HG03064 (cell line): Measurements from ENCODE around the gene AMPD1.

Experiments used
- ATAC-seq: cut with Tn5 transposase; IDR thresholded peaks from one replicate; pipeline ENCODE4 v1.9.1; 2021; ENCODE audit warnings: low read depth; ENCODE audit not compliant: unreplicated experiment

Gene AMPD1

GRCh38 chr1:114701931-114702330 is 6.6 kb upstream of the AMPD1 start:
- ATAC-seq, result no peak

DNA sequence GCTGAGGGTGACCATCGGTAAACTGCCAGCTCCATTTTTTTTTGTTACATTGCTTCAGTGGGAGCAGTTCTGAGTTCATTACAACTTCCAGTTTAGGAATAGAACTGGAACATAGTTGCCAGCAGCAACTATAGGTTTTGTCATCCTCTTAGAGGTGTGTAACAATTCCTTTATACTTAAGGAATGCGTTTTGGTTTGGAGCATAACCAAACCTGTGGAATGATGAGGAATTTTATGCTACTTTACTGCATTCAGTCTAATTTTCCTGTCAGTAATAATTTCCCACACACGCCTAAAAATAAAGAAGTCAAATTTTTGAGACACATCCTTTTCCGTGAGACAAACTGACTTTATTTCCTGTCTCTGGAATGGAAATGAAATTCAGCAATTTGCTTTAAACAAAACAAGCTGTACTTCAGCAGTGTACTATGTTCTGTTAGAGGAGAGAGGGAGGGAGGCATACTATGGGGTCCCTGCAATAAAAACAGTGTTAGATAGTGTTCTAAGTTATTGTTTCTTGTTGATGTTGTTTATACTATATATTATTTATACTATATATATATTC is 4.8 kb upstream of the AMPD1 start:
- no peak for ATAC-seq

DNA sequence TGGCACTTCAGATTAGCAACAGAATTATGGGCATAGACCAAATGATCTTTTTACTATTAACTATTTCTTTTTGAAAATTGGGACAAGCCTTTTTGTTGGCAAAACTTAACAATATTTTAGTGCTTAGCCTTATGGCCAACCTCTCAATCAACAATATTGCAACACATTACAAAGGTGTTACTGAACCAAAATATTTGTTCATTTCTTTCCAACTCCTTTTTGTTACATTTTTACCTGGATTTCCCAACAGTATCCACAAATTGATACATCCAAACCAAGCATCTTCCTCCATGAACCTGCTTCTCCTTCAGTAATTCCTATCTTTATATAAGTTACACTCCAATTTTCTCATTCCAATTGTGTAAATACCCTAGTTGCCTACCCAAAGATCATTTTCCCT is 1.5 kb upstream of the AMPD1 start:
- no peak for ATAC-seq

GRCh38 chr1:114694540-114695310 is 621 bp downstream of the AMPD1 start:
- no peak for ATAC-seq

- ATAC-seq, result no peak
Measured at GRCh38 chr1:114692947-114693346, 2.4 kb downstream of the AMPD1 start.

DNA sequence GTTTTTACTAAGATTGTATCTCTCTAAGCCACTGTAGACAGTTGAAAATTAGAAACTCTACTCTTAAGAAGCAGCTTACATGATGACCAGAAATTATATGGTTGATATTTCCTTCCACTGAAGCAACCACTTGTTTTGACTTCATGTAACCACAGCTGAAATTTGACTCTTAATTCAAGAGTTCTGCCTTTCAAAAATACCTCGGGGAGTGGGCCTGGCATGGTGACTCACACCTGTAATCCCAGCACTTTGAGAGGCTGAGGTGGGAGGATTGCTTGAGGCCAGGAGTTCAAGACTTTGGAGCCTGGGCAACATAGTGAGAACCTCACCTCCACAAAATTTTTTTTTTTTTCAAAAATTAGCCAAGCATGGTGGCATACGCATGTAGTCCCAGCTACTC is 4.3 kb downstream of the AMPD1 start:
- no peak for ATAC-seq

GRCh38 chr1:114690148-114690547 is 5.2 kb downstream of the AMPD1 start:
- ATAC-seq, result no peak

DNA sequence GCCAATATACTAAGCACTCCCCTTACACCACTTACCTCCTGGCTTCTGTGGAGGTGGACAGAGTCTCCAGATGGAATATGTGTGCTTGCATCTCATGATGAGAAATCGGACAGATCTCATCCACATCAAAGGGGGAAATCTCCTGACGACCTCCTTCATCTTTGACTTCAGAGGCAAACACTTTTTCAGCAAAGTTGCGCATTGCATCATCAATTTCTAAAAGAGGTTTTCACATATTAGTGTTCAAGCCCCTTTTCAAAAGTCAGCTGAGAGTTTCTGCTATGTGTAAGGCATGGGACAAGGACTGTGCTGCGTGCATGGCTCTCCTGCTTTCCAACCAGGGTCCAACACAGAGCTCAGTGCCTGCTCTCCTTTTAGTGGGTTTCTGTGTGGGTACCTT is 6.8 kb downstream of the AMPD1 start:
- ATAC-seq, result no peak

GRCh38 chr1:114685851-114686250 is 9.5 kb downstream of the AMPD1 start:
- no peak for ATAC-seq

DNA sequence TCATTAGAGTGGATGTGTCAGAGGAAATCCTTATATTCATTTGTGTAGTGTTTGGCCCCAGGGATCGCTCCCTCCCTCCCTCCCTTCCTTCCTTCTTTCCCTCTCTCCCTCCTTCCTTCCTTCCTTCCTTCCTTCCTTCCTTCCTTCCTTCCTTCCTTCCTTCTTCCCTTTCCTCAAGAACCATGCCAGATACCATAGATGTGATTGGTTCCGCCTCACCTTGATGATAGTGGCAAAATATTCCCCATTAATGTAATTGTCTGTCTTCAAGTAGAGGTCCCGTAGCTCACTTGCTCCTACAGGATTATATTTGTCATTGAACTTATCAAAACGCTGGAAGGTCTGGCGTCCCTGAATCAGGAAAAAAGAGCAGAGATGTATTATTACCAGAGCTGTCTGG is 17.7 kb downstream of the AMPD1 start:
- no peak for ATAC-seq

DNA sequence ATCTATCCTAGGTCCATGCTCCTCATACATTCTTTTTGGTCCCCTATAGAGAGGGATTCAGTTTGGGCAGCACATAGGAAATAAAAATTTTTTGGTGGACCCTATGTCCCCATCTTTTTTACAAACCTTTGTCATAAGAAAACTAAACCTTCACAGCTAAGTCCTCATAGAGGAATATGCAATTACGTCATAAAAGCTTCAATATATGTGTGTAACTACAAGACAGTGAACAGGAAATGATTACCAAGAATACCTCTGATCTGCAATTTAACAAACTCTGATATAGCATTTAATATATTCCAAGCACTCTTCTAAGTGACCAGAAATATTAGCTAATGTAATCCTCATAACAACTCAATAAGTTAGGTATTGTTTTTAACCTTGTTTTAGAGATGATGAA is 19.2 kb downstream of the AMPD1 start:
- no peak for ATAC-seq

DNA sequence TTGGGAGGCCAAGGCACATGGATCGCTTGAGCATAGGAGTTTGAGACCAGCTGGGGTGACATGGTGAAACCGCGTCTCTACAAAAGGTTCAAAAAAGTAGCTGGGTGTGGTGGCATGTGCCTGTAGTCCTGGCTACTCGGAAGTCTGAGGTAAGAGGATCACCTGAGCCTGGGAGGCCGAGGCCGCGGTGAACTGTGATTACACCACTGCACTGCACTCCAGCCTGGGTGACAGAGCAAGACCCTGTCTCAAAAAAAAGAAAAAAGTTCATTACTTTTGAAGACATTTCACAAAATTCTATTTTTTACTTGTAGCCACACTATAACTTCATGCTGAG is 23.4 kb downstream of the AMPD1 start:
- no peak for ATAC-seq

DNA sequence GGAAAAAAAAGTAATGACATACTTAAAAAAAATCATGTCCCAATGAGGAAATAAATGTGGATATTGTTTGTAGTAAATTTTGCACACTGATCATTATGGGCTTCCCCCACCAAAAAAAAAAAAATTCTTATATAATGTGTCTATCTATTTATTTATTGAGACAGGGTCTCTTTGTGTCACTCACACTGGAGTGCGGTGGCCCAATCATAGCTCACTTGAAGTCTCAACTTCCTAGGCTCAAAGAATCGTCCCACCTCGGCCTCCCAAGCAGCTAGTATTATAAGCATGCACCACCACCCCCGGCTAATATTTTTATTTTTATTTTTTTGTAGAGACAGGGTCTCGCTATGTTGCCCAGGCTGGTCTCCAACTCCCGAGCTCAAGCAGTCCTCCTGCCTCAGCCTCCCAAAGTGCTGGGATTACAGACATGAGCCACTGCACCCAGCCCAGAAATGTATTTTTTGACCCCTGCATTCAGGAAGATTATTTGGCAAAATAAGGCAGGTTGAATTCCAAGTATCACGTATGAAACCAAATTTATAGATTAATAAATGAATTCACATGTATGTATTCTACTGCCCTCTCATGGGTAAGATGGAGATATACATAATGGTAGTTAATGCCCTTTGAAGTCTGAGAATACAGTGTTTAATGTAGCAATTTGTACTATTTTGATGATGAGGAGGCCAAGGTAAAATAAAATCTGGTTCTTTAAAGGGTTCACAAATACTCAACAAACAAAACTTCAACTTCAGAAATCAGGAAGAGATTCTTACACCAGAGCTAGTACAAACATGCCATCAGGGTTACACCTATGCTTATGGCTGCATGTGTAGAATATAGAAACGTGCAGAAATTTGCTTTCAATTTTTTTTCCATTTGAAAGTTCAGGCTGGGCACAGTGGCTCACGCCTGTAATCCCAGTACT is 24.1 kb downstream of the AMPD1 start:
- ATAC-seq, result no peak

DNA sequence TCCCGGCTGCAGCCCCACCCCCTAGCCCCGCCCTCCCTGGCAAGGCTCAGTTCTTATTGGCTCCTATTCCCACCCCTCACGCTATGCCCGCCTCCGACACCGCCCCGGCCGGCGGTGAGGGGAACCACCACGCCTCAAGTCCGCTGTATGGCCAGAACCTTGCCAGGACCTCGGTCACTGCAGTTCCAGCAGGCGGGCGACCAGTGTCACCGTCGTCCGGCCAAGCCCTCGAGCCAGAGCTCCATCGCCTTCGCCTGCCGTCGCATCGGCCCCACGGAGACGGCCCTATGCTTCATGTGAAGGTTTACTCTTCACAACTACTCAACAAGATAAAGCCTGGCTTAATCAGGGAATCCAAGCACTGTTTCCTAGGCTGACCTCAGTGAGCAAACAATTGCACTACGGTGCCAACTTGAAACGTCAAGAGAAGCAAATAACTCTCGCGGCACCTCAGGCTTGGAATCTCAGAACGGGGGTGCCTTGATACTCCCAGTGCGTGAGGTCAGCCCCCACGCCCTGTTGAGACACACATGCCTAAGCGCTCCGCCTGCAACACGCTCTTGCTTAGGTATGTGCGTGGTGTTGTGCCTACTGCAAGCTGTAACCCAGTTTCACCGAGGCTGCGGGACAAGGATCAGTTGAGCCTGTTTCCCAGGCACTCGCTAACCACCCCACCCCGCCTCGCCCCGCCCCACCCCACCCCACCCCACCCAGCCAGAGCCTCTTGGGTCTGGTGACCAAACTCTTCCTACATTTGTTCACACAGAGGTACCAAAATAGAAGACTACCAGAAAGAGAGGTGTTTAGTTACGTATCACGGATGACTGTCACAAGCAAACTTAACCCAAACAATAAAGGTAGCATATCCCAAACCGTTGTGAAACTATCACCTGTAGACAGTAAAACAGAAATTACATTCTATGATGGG is 25.0 kb downstream of the AMPD1 start:
- peak; percentile 100 for ATAC-seq

DNA sequence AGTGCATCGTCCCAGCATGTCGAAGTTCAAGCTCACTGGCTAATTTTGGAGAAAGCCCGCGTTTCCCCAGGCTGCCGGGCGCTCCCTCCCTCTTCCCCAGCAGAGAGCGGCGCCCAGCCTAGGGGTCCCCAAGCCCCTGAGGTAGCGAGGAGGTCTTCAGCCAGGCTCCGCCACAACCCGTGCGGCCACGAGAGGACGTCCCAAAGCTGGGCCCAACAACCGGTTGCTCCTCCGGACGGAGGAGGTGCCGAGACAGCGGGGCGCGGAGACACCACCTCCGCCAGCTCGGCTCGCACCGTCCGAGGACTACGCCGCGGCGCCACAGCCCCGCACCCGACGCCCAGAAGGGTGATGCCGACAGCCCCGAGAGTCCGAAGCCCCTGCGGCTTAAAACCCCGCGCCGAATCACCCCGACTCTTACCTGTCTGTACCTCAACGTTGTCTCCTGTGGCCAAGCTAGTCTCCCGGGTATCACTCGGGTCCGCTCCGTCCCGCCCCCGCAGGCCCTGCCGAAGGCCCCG is 25.7 kb downstream of the AMPD1 start, which contains the start of gene DENND2C:
DENND2C (minus strand) TSS at position 488 of the 521 bp plus-strand sequence. CDS start 44,065 bp downstream, outside the sequence.
- ATAC-seq, result peak; percentile 47

DNA sequence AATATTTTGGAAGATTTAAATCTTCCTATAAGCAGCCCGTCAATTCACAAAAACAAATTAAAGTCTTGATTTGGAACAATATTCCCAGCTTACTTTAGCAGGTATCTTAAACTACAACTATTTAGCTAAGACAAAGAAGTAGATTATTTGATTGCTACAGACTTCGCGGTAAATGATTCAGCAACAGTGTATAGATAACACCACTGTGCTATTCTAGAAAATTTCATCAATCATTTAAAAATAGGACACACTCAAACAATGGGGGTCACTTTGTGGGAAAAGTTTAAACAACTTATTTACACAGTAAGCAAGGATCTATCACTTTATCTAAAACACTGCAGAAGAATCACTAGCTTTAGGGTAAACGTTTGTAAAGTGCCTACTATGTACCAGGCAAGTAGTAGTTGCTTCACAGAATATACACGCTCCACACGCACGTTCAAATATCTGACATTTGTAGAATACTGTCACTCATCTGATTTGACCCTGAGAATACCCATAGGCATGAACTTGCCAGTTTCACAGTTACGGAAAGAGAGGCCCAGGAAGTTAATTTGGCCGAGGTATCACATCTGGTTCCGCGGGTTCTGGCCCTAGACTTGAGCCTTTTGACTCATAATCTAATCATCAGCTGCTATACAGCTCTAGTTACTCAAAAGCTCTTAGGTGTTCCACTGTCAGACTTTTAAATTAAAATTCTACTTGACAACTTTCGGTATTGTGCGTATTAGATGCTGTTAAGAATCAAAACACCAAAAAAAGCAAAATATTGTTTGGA is 26.4 kb downstream of the AMPD1 start:
- ATAC-seq, result no peak

DNA sequence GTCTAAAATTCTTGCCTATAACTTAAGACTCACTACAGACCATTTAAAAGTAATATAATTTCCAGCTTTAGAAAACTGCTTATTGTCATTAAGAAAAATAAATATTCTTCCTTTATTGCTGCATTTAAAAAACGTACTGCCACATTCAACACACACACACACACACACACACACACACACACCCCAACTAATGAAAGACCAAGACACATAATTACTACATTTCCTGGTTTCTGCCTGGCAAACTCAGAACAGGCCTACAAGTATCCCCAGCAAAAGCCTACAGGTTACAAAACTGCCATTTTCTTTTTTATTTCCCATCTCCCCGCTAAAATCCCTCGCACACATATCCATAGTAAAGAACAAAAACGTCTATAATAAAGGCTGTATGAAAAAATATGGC is 27.0 kb downstream of the AMPD1 start:
- no peak for ATAC-seq

- ATAC-seq, result no peak
Measured at GRCh38 chr1:114666954-114667353, 28.4 kb downstream of the AMPD1 start.

DNA sequence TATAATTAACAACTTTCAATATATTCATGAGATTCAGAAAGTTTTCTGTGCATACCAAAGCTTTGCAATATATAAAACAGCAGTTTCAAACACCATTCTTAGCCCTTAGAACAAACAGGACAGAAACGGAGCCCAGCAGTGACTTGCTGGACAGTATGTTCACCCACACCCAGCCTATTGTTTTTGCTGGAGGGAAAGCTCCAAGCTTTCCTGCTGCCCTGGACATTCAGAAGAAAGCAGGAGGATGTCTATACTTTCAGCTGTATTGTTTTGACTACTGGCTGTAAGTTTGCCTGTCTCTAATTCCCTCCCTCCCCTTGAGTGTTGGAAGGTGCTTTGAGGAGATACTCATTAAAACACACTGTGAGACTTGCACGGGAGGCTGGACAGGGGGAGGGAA is 35.1 kb downstream of the AMPD1 start:
- no peak for ATAC-seq
